ENCODE data around the gene SLC12A9.

DNA sequence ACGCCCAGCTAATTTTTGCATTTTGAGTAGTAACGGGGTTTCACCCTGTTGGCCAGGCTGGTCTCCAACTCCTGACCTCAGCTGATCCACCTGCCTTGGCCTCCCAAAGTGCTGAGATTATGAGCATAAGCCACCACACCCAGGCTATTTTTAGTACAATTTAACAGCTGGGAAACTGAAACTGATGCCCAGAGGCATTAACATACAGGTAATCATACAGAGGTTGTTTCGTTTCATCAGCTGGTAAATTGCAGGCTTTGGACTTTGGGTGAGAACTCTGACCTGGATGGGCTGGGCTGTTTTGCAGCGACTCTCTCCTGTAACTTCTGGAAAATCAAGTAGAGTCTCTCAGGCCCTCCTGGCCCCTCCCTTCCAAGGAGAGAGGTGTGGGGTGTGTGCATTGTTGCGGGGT, 49.4 kb downstream of the SLC12A9 start:
- no peak for TF ChIP-seq CTCF (IDR thresholded peaks at IDR 0.05; ENCODE audit: control extremely low read depth in 1 of 3, insufficient read depth in 1 of 3, low read depth in 1 of 3, low read length in 3 of 3)
- no peak for TF ChIP-seq JUN (IDR thresholded peaks at IDR 0.05; ENCODE audit: low read depth, low read length)
- TF ChIP-seq RXRA (IDR thresholded peaks at IDR 0.05; ENCODE audit: insufficient read depth, low read depth, low read length): no peak
- no peak for TF ChIP-seq GABPA (IDR thresholded peaks at IDR 0.05; ENCODE audit: borderline replicate concordance, insufficient read depth, low read length)
- no peak for TF ChIP-seq TAF7 (optimal IDR thresholded peaks at IDR 0.05; ENCODE audit: borderline replicate concordance, low read depth, low read length)
- no peak for TF ChIP-seq POLR2A (IDR thresholded peaks at IDR 0.05; ENCODE audit: control extremely low read depth in 1 of 2, low read depth in 2 of 2, low read length in 2 of 2)
- TF ChIP-seq SIN3A (conservative IDR thresholded peaks at IDR 0.05 in 1 of 2, IDR thresholded peaks at IDR 0.05 in 1 of 2; ENCODE audit: low read depth in 1 of 2, low read length in 2 of 2): no peak
- no peak for TF ChIP-seq POLR2AphosphoS5 (IDR thresholded peaks at IDR 0.05; ENCODE audit: low read depth, low read length)
- TF ChIP-seq EZH2 (IDR thresholded peaks at IDR 0.05; ENCODE audit: low read depth, low read length, severe bottlenecking): no peak
- no peak for TF ChIP-seq SIX5 (IDR thresholded peaks at IDR 0.05; ENCODE audit: low read depth, low read length)
- no peak for TF ChIP-seq CHD2 (IDR thresholded peaks at IDR 0.05; ENCODE audit: low read length)
- TF ChIP-seq CEBPB (IDR thresholded peaks at IDR 0.05; ENCODE audit: low read depth, low read length): no peak
